A549 treated with DMSO at 1 μM for 4 hours (cell line): ENCODE data around the gene POLR3C. TPM values are rescaled to one million over a fixed set of nuclear protein-coding genes. Genes with fewer than 3 reads are reported as not detected.

ENCODE experiments used
- total RNA-seq: library from RNA; stranded (reverse); fragments of 200-300 nt; extraction: Qiagen RNA extraction; gene quantifications from 5 replicates; pipeline ENCODE4 v1.2.3, GENCODE V29; 2022; ENCODE audit warnings: low read depth

The POLR3C gene
- 35.1 to 37.2 TPM (median 36.4 TPM) in 5 replicates for total RNA-seq

GRCh38 chr1:145823565-145824498 is at the start of gene POLR3C, which contains the start of gene RNF115:
POLR3C (plus strand) TSS chr1:145824200; CDS start chr1:145825777, 1,577 bp downstream.
RNF115 (minus strand) TSS chr1:145824095; CDS start chr1:145823873, 222 bp downstream.

GRCh38 chr1:145845514-145846161 is 21.6 kb downstream of the POLR3C start, which contains the start of gene NUDT17:
NUDT17 (plus strand) TSS chr1:145845630; CDS start chr1:145845641, 11 bp downstream.

GRCh38 chr1:145858901-145859490 is 35.0 kb downstream of the POLR3C start, which contains the start of gene PIAS3:
PIAS3 (minus strand) TSS chr1:145859081; CDS start chr1:145858990, 91 bp downstream.

GRCh38 chr1:145885738-145886287 is 61.8 kb downstream of the POLR3C start, which contains the start of gene ANKRD35:
ANKRD35 (minus strand) TSS chr1:145885866; CDS start chr1:145885758, 108 bp downstream.

Other genes with a start within 250 kb of the POLR3C start
- gene GPR89A, start 216.2 kb upstream of the POLR3C start, total RNA-seq: 14.5 to 18.2 TPM (median 17.2 TPM) in 5 replicates
- 0.56 to 1.0 TPM (median 0.70 TPM) in 5 replicates for gene PDZK1, start 116.8 kb upstream of the POLR3C start, total RNA-seq
- gene CD160, start 104.7 kb upstream of the POLR3C start, total RNA-seq: not detected in 5 replicates
- 7.6 to 13.2 TPM (median 11.4 TPM) in 5 replicates for gene RNF115, start 105 bp upstream of the POLR3C start, total RNA-seq
- 4.9 to 6.5 TPM (median 5.8 TPM) in 5 replicates for gene NUDT17, start 21.4 kb downstream of the POLR3C start, total RNA-seq
- 21.7 to 28.0 TPM (median 24.6 TPM) in 5 replicates for gene PIAS3, start 34.9 kb downstream of the POLR3C start, total RNA-seq
- not detected in 5 replicates for gene ANKRD35, start 61.7 kb downstream of the POLR3C start, total RNA-seq
- 0.29 to 0.37 TPM (median 0.36 TPM) in 5 replicates for gene ITGA10, start 85.8 kb downstream of the POLR3C start, total RNA-seq
- gene PEX11B, start 94.5 kb downstream of the POLR3C start, total RNA-seq: 21.3 to 26.2 TPM (median 23.2 TPM) in 5 replicates
- 184 to 223 TPM (median 198 TPM) in 5 replicates for gene RBM8A, start 103.3 kb downstream of the POLR3C start, total RNA-seq
- 8.6 to 10.5 TPM (median 9.9 TPM) in 5 replicates for gene LIX1L, start 133.8 kb downstream of the POLR3C start, total RNA-seq
- 0.17 to 0.69 TPM (median 0.23 TPM) in 5 replicates for gene ANKRD34A, start 140.4 kb downstream of the POLR3C start, total RNA-seq
- 9.0 to 9.6 TPM (median 9.2 TPM) in 5 replicates for gene POLR3GL, start 140.5 kb downstream of the POLR3C start, total RNA-seq
- 0.11 to 0.26 TPM (median 0.13 TPM) in 5 replicates for gene TXNIP, start 172.4 kb downstream of the POLR3C start, total RNA-seq
- gene HJV, start 197.5 kb downstream of the POLR3C start, total RNA-seq: not detected in 5 replicates